Right lobe of liver (tissue), 4 donors: ENCODE results near the gene SPATA31D3.
"Not testable (repeated sequence)": the region's sequence is repeated elsewhere in the genome, so short reads cannot be mapped to it uniquely, and the experiment has no call there.

Experiments
- POLR2A ChIP-seq: fragments of 450-650 bp; IDR thresholded peaks from one replicate; pipeline ENCODE4 v1.6.1; 2017; ENCODE audit warnings: antibody characterized with exemption, mild to moderate bottlenecking
- TF ChIP-seq, protein P1 (sequence below), 4 donors: fragments of 200-600 bp in 3 of 4; fragments of 450-650 bp in 1 of 4; IDR thresholded peaks; one replicate each; pipeline versions ENCODE4 v1.5.1 to v1.8.0; 2016 to 2022; ENCODE audit warnings: antibody characterized with exemption in 4 of 4, mild to moderate bottlenecking in 2 of 4
- donor health status: DM: no; HTN: no; CAD: no.
- donor health status: DM: no; HTN: no; CAD: no.
- donor health status: DM: no; HTN: yes; CAD: no.

DNA sequence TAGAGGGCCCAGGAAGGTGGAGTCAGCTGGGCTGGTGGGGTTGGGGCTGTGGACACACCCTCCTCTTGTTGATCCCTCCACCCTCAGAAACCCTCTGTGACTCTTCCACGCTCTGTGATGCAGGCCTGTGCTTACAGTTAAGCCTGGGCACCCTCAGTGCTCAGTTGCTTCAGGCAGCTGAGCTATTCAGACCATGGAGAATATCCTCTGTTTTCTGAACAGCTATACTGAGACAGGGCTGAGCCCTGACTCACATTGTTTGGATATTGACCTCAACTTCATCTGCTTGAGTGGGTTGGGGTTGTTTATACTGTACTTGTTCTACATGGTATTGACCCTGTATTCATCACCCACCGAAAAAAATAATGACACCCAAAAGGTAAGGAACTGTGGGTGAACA, at the start of gene SPATA31D3:
- TF ChIP-seq, protein P1, sequence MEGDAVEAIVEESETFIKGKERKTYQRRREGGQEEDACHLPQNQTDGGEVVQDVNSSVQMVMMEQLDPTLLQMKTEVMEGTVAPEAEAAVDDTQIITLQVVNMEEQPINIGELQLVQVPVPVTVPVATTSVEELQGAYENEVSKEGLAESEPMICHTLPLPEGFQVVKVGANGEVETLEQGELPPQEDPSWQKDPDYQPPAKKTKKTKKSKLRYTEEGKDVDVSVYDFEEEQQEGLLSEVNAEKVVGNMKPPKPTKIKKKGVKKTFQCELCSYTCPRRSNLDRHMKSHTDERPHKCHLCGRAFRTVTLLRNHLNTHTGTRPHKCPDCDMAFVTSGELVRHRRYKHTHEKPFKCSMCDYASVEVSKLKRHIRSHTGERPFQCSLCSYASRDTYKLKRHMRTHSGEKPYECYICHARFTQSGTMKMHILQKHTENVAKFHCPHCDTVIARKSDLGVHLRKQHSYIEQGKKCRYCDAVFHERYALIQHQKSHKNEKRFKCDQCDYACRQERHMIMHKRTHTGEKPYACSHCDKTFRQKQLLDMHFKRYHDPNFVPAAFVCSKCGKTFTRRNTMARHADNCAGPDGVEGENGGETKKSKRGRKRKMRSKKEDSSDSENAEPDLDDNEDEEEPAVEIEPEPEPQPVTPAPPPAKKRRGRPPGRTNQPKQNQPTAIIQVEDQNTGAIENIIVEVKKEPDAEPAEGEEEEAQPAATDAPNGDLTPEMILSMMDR (IDR thresholded peaks at IDR 0.05) = not testable (repeated sequence)
- not testable (repeated sequence) for TF ChIP-seq POLR2A
